NB4 (cell line): ENCODE data around the gene PPP2R1B.

ENCODE experiments used
- DNase-seq: peaks from one replicate; pipeline ENCODE4 v3.0.0; 2010; ENCODE audit warnings: low read depth
- H3K4me3 ChIP-seq: one replicate; pipeline ENCODE4 v1.5.1; 2011; ENCODE audit warnings: mild to moderate bottlenecking, low read depth, low read length, moderate library complexity
- MAX ChIP-seq: IDR thresholded peaks from 2 replicates; pipeline ENCODE4 v1.6.1; 2011; ENCODE audit warnings: low read depth, low read length
- MYC ChIP-seq: IDR thresholded peaks from 2 replicates; pipeline ENCODE4 v1.6.1; 2011; ENCODE audit warnings: low read depth, low read length
- POLR2A ChIP-seq: IDR thresholded peaks from 2 replicates; pipeline ENCODE4 v1.6.1; 2011; ENCODE audit warnings: mild to moderate bottlenecking; ENCODE audit not compliant: insufficient read length; ENCODE audit errors: extremely low read depth
- TF ChIP-seq, protein P1 (sequence below): IDR thresholded peaks from one replicate; pipeline ENCODE4 v1.5.1; 2012; ENCODE audit warnings: low read depth, low read length

The PPP2R1B gene

DNA sequence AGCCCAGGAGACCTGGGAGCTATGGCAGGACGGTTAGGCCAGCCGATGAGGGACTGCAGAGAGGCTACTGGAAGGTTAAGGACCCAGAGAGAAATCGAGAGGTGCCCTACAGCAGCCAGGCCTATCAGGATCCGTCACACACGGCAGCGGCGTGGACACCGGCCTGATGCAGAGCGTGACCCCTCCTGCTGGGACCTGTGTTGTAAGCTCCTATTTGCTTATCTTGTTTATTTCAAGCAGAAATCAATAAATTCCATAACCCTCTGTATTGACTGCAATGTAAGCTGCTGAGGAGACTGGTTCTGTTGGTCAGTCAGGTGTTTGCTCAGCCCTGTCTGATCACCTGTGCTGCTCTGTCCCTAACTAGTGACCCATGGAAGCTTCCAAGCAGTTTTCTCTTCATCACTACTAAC, 39.9 kb downstream of the PPP2R1B start:
- H3K4me3 ChIP-seq, result no peak overlapping the region
- TF ChIP-seq, protein P1, sequence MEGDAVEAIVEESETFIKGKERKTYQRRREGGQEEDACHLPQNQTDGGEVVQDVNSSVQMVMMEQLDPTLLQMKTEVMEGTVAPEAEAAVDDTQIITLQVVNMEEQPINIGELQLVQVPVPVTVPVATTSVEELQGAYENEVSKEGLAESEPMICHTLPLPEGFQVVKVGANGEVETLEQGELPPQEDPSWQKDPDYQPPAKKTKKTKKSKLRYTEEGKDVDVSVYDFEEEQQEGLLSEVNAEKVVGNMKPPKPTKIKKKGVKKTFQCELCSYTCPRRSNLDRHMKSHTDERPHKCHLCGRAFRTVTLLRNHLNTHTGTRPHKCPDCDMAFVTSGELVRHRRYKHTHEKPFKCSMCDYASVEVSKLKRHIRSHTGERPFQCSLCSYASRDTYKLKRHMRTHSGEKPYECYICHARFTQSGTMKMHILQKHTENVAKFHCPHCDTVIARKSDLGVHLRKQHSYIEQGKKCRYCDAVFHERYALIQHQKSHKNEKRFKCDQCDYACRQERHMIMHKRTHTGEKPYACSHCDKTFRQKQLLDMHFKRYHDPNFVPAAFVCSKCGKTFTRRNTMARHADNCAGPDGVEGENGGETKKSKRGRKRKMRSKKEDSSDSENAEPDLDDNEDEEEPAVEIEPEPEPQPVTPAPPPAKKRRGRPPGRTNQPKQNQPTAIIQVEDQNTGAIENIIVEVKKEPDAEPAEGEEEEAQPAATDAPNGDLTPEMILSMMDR, result no peak
- TF ChIP-seq MAX, result no peak
- TF ChIP-seq MYC, result no peak
- TF ChIP-seq POLR2A, result no peak
- no peak for DNase-seq

- TF ChIP-seq POLR2A (no peak), MAX (no peak), MYC (no peak)
- TF ChIP-seq, protein P1, result no peak
- no peak overlapping the region for H3K4me3 ChIP-seq
Observed at GRCh38 chr11:111725621-111726020, 40.6 kb downstream of the PPP2R1B start.

DNA sequence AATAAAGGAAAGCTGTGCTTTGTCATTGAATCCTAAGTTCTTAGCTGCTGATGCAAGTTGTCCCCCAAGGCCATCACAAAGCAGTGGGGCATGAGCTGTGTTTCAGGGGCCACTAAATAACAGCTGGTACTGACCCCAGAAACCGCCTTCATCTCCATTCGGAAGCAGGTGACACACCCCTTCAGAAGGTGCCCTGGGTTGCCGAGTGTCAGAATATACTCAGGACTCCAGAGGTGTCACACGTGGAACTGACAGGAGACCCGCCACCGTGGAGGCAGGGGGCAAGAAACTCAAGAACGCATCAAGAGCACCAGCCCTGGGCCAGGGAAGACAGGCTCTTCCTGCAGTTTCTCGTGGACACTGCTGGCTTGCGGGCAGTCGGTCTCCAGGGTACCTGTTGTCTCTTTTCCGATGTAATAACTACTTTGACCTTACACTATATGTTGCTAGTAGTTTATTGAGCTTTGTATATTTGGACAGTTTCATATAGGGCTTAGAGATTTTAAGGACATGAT, 41.5 kb downstream of the PPP2R1B start:
- TF ChIP-seq MAX (no peak), MYC (no peak), POLR2A (no peak)
- TF ChIP-seq, protein P1, result no peak
- no peak for DNase-seq
- H3K4me3 ChIP-seq, result no peak overlapping the region

More at GRCh38 chr11:111725621-111726020, 40.6 kb downstream of the PPP2R1B start:
- DNase-seq, result no peak

- no peak overlapping the region for H3K4me3 ChIP-seq
- no peak for DNase-seq
- no peak for TF ChIP-seq MAX
- TF ChIP-seq, protein P1, result no peak
- no peak for TF ChIP-seq MYC
- TF ChIP-seq POLR2A, result no peak
Observed at GRCh38 chr11:111723595-111723994, 42.6 kb downstream of the PPP2R1B start.

DNA sequence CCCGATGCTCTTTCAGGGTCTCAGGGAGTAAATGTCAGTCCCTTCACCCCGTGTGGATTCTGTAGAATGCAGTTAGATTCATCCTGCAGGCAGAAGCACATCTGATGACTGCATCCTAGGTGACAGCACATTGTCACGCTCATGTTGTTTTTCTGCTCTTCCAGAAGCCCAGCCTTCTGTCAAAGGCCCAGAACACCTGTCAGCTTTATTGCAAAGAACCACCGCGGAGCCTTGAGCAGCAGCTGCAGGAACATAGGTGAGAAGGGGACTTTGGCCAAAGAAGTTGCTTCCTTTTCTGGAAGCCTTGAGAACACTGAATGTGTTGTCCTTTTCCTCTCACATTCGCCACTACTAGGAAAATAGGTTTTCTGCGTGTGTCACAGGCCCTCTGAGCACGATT, 43.7 kb downstream of the PPP2R1B start:
- TF ChIP-seq MYC (no peak), POLR2A (no peak), MAX (no peak)
- TF ChIP-seq, protein P1, result no peak
- no peak for DNase-seq
- no peak overlapping the region for H3K4me3 ChIP-seq
